Posterior vena cava (tissue), 2 donors: Measurements from ENCODE around the gene CACUL1. TPM values are rescaled to one million over a fixed set of nuclear protein-coding genes. Genes with fewer than 3 reads are reported as not detected.
"Not testable (repeated sequence)": the region's sequence is repeated elsewhere in the genome, so short reads cannot be mapped to it uniquely, and the experiment has no call there.

Experiments
- DNase-seq: peaks from one replicate; pipeline ENCODE4 v3.0.0-alpha.2; 2020; ENCODE audit warnings: low spot score
- intact Hi-C, 2 donors: fragments of 100-400 bp; cut with DNase I; formaldehyde crosslinking; loops; one replicate each; pipeline versions ENCODE4 v1.14.1 to v1.14.2; 2022 to 2023
- long read RNA-seq, 2 donors: library from polyadenylated mRNA; unstranded; transcript quantifications; one replicate each; pipeline ENCODE4 v2.0.0, GENCODE V29; 2020 to 2021
- total RNA-seq, 2 donors: library from RNA; stranded (reverse); fragmentation: NEBNext Ultra II Directional; extraction: Animal tissue kit (Norgen Biotek cat#: 25700); gene quantifications; one replicate each; pipeline ENCODE4 v1.2.1, GENCODE V29; 2021
- donor health status: DM: yes; HTN: yes; CAD: no.
- donor health status: DM: yes; HTN: yes; CAD: no.

Gene CACUL1
- 10 to 100 TPM; 32.3 to 36.8 TPM for total RNA-seq
- long read RNA-seq, donor 1, full-length matches to known transcripts, result 3 of 6 reads
- long read RNA-seq, donor 1, partial matches to known transcripts, result 0 of 6 reads
- long read RNA-seq, donor 1, other reads (novel, unspliced or antisense), result 3 of 6 reads
- long read RNA-seq, donor 2, full-length matches to known transcripts, result 104 of 122 reads
- long read RNA-seq, donor 2, partial matches to known transcripts, result 3 of 122 reads
- long read RNA-seq, donor 2, other reads (novel, unspliced or antisense), result 15 of 122 reads

GRCh38 chr10:118754556-118755423 lies at the start of gene CACUL1:
Gene CACUL1 (minus strand): TSS chr10:118754970. CDS start chr10:118754762, 208 bp downstream.
- intact Hi-C loops, result no loop called here
- DNase-seq, result peak; percentile 100

DNA sequence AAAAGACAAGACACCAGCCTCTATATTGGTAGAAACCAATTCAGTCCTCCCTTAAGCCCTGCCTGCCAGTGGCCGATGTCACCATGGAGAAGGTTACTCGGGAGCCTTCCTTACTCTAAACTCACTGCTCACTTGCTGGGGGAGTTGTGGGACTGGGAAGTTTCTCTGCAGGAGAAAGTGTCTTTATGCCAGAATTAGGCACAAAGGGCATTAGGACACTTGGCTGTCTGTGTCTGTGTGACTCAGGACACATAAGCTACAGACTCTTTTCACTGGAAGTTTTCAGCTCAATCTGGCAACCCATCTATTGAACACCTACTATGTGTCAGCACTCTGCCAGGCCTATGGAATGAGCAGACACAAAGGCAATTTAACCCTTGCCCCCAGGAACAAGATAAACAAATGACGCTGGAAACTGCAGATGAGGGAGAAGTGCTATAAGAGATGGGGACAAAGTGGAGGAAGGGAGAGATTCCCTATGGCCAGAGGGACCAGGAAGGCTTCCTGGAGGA lies 49.5 kb upstream of the CACUL1 start:
- DNase-seq, result peak; percentile 31
- intact Hi-C loops, result no loop called here

DNA sequence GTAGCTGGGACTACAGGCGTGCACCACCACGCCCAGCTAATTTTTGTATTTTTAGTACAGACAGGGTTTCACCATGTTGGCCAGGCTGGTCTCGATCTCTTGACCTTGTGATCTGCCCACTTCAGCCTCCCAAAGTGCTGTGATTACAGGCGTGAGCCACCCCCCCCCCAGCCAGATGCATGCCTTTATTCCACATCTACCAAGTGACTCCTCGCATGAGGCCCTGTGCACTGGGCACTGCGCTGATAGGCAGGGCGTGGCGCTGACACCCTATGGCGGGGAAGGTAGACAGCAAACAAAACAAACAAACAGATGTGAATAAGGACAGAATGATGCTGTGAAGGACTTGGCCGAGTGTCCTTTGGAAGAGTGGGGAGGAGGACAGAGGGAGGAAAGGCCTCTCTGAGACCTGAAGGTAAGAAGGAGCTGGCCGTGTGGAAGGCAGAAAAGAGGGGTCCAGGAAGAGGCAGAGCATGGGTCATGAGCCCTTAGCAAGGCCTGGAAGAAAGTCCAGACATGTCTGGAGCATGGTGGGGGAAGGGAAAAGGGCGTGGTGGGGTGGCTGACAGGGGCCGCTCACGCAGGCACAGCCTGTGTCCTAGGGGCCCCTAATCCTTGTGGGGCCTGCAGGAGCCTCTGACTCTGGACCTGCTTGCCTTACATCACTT lies 47.5 kb upstream of the CACUL1 start:
- intact Hi-C loops, result no loop called here
- DNase-seq, result peak; percentile 71

DNA sequence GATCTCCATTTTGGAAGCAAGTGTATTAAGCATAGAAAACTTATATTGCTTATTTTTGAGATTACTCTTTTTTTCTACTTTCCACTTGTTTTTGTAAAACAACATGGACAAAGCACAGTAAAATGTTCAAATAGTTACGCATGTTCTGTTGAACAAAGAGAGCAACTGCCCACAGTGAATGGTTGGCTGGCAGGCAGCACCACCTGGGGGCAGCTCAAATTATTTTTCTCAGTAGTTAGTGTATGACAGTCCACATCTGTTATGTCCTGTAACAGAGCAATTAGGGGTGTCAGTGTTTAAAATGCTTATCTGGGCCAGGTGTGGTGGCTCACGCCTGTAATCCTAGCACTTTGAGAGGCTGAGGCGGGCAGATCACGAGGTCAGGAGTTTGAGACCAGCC lies 46.1 kb upstream of the CACUL1 start:
- intact Hi-C loops, result no loop called here
- peak; percentile 71 for DNase-seq

GRCh38 chr10:118799777-118800176 lies 45.0 kb upstream of the CACUL1 start:
- no peak for DNase-seq
- intact Hi-C loops, result no loop called here

GRCh38 chr10:118798231-118798662 lies 43.5 kb upstream of the CACUL1 start:
- DNase-seq, result peak; percentile 50
- intact Hi-C loops, result no loop called here

DNA sequence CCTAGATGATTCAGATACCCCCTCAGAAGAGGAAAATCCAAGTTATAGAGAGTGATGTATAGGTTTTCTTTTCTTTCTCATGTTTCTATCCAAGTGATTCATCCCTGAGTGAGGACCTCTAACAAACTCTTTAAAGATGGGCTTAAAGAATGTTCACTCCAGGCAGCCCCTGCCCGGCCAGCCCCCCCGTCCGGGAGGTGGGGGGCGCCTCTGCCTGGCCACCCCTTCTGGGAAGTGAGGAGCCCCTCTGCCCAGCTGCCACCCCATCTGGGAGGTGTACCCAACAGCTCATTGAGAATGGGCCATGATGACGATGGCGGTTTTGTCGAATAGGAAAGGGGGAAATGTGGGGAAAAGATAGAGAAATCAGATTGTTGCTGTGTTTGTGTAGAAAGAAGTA lies 40.2 kb upstream of the CACUL1 start:
- intact Hi-C loops, result not testable (repeated sequence)
- DNase-seq, result peak; percentile 46

DNA sequence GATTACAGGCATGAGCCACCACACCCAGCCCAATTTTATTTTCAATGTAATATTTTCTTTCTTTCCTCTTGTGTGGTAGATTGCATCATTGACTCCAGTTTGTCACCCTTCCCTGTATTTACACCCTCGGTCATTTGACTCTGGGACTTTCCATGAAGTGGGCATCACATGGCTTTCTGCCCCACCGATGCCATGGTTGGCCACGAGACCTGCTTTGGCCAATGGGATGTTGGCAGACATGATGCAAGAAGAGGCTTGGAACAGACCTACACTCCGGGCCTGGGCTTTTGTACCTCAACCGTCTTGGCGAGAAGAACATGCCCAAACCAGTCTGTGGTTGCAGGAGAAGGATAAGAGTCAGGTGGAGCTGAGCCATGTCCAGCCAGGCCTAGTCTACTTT lies 38.8 kb upstream of the CACUL1 start:
- DNase-seq, result peak; percentile 80
- intact Hi-C loops, result no loop called here

DNA sequence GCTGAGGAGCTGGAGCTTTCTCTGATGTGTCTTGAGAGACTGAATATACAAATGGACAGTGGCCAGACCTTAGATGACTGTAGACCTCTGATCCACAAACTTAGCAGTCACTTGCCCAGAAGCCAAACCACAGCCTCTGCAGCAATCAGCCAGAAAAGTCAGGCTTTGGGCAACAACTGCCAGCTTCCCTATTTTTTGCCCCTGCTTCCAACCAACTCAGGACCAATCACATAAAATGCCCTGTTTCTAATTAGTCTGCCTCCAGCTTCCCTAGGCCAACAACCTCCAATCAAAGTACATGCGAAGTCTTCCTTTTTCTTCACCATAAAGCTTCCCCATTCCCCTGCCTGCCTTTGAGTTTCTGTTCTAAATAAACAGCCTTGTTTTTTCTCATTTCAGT lies 37.8 kb upstream of the CACUL1 start:
- peak; percentile 78 for DNase-seq
- intact Hi-C loops, result no loop called here

DNA sequence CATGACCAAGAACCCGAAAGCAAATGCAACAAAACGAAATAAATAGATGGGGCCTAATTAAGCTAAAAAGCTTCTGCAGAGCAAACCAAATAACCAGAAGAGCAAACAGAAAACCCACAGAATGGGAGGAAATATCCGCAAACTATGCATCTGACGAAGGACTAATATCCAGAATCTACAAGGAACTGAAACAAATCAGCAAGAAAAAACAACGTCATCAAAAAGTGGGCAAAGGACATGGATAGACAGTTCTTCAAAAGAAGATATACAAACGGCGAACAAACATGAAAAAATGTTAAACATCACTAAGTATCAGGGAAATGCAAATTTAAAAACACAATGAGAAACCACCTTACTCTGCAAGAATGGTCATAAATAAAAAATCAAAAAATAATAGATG lies 35.3 kb upstream of the CACUL1 start:
- no peak for DNase-seq
- intact Hi-C loops, result no loop called here

DNA sequence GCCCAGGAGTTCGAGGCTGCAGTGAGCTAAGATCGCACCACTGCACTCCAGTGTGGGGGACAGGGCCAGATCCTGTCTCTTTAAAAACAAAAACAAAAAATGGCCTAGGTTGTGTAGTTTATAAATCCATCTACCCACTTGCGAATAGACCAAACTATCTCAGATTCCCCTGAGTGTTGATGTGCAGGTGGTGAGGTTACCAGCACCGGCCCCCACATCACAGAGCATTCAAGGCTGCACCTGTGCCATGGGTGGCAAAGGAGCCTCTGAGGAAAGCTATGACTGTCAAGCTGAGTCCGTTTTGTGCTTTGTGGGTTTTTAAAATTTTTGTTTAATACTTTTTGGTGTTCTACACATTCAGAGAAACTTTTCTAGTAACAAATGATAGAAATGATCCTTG lies 30.8 kb upstream of the CACUL1 start:
- intact Hi-C loops, result no loop called here
- no peak for DNase-seq

DNA sequence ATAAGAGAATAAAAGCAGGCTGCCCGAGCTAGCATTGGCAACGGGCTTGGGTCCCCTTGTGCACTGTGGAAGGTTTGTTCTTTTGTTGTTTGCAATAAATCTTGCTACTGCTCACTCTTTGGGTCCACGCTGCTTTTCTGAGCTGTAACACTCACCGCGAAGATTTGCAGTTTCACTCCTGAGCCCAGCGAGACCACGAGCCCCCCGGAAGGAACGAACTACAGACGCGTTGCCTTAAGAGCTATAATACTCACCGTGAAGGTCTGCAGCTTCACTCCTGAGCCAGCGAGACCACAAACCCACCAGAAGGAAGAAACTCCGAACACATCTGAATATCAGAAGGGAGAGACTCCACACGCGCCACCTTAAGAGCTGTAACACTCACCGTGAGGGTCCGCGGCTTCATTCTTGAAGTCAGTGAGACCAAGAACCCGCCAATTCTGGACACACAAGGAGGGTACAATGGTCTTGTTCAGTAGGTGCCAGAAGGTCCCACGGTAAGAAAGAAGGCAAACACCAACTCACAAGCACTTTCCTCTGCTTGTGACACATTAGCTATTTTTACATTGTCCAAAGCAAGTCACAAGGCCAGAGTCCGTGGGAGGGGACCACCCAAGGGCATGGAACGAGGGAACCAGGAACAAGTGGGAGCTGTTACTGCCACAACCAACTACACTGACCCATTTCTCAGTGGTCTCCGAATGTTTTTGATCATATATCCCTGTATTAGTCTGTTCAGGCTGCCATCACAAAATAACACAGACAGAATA lies 29.2 kb upstream of the CACUL1 start:
- no peak for DNase-seq
- intact Hi-C loops, result no loop called here

GRCh38 chr10:118782916-118783465 lies 28.2 kb upstream of the CACUL1 start:
- DNase-seq, intact Hi-C loops: not testable (repeated sequence)

DNA sequence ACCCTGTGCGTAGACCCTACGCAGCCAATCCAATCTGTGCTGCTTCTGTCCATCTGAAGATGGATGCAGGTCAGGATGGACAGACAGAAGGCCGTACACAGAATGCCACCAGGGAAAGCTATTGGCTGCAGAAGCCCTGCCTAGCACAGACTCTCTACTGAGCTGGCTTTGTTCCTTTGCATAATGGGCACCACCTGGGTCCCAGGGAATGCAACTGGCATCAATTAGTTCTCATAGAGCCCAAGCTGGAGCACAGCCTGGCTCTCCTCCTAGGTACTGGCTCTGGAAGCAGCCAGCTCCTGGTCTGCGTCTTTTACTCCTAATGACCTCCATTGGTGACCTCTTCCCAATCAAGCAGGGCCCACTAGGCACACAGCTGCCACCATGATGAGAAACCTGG lies 26.8 kb upstream of the CACUL1 start:
- intact Hi-C loops, result no loop called here
- no peak for DNase-seq

DNA sequence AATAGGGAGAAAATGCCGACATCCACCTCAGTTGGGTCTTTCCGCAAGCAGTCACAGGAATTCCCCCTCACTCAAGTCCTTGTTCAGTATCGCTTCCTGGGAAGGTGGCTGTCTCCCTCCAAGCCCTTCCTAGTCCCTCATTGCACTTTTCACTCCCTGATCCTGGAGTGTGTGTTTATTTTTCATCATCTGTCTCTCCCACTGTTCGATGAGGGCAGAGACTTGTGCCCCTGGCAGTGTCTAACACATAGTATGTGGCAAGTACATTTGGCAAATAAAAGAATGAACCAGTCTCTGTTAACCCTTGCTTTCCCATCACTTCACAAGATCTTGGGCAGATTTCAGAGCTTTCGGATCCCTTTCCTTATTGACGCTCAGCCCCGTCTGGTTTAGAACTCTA lies 24.0 kb upstream of the CACUL1 start:
- no peak for DNase-seq
- intact Hi-C loops, result no loop called here

- intact Hi-C loops, result no loop called here
- no peak for DNase-seq
These were observed 22.2 kb upstream of the CACUL1 start for GRCh38 chr10:118776960-118777359.

DNA sequence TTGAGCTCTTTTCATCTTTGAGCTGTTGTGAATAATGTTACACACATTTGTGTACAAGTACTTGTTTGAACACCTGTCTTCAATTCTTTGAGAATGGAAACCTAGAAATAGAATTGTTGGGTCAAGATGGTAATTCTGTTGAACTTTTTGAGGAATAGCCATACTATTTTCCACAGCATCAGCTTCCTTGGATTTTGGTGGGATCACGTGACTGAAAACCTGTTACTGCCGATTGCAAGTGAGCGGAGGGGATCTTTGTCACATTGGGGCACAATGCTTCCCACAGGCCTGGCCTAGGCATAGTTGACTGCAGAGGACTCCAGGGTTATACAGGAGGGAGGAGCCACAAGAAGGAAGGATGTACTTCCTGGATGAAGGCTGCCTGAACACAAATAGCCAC lies 21.3 kb upstream of the CACUL1 start:
- DNase-seq, result no peak
- intact Hi-C loops, result no loop called here

DNA sequence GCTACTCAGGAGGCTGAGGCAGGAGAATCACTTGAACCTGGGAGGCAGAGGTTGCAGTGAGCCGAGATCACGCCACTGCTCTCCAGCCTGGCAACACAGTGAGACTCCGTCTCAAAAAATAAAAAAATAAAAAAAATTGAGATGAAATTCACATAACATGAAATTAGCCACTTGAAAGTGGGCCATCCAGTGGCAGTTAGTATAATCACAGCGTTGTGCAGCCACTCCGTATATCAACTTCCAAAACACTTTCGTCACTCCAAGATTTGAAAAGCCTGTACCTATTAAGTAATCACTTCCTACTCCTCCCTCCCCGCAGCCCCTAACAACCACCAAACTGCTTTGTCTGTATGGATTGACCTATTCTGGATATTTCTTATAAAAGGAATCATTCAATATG lies 20.7 kb upstream of the CACUL1 start:
- intact Hi-C loops, result no loop called here
- no peak for DNase-seq

DNA sequence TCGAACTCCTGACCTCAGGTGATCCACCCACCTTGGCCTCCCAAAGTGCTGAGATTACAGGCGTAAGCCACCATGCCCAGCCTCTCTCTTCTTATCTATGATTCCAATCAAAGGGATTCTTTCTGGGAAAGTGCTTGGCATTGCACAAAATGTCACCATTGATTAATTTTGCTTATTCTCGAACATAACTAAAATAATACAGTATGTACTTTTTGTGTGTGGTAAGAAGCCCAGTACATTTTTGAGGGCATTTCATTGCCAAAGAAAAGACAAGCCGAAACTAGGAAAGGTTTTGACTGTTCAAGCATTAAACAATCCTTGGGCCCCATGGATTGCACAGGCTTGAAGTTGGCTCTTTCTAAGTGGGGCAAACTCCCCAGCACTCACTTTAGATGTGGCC lies 18.3 kb upstream of the CACUL1 start:
- intact Hi-C loops, result no loop called here
- no peak for DNase-seq
